B cell (primary cell): ENCODE data around the gene SPINT3. TPM values are rescaled to one million over a fixed set of nuclear protein-coding genes. Genes with fewer than 3 reads are reported as not detected.

Experiments
- ATAC-seq: fragments of 200-7000 bp; cut with Tn5 transposase; one replicate; pipeline ENCODE4 v1.10.0; 2021; ENCODE audit warnings: low read depth, mild to moderate bottlenecking, moderate number of reproducible peaks, moderate library complexity
- CTCF ChIA-PET: fragments of 350-600 bp; sonication (Branson Sonifier 250); formaldehyde crosslinking; loops from one replicate; lab custom pipeline; 2021; ENCODE audit warnings: antibody characterized with exemption, inconsistent platforms; lab: Charles Lee
- POLR2A ChIA-PET: fragments of 350-600 bp; sonication (Branson Sonifier 250); formaldehyde crosslinking; loops from one replicate; lab custom pipeline; 2021; ENCODE audit warnings: antibody characterized with exemption; lab: Charles Lee
- DNase-seq: peaks from one replicate; pipeline ENCODE4 v3.0.0; 2013
- H2AFZ ChIP-seq: 2 replicates; pipeline ENCODE4 v1.6.1; 2012; ENCODE audit warnings: mild to moderate bottlenecking, low read depth, low read length; ENCODE audit not compliant: insufficient read depth, poor library complexity, severe bottlenecking
- H3K27ac ChIP-seq, 2 donors: 1 replicate in 1 of 2; 2 replicates in 1 of 2; pipeline ENCODE4 v1.5.1; 2012 to 2013; ENCODE audit warnings: low read length in 2 of 2, mild to moderate bottlenecking in 2 of 2, moderate library complexity in 1 of 2
- H3K27me3 ChIP-seq, 4 experiments: fragments of 200-600 bp in 1 of 4; sonication (generic) in 1 of 4; replicated peaks in 1 of 4; 1 replicate in 2 of 4; 2 replicates in 2 of 4; pipeline versions ENCODE4 v1.6.1 to v1.7.0; 2013 to 2016; ENCODE audit warnings: low read length in 3 of 4, mild to moderate bottlenecking in 2 of 4, mixed read lengths in 1 of 4, moderate library complexity in 1 of 4; ENCODE audit not compliant: insufficient read depth in 4 of 4, control insufficient read depth in 3 of 4; ENCODE audit errors: control extremely low read depth in 1 of 4
- H3K36me3 ChIP-seq, 2 experiments: replicated peaks in 1 of 2; 1 replicate in 1 of 2; 2 replicates in 1 of 2; pipeline versions ENCODE4 v1.6.1 to v1.7.1; 2013; ENCODE audit warnings: low read length in 1 of 2; ENCODE audit not compliant: insufficient read depth in 2 of 2, control insufficient read depth in 1 of 2; ENCODE audit errors: control extremely low read depth in 1 of 2, extremely low read depth in 1 of 2
- H3K4me1 ChIP-seq, 2 donors: fragments of 200-600 bp in 1 of 2; sonication (generic) in 1 of 2; 1 replicate in 1 of 2; 2 replicates in 1 of 2; pipeline versions ENCODE4 v1.5.1 to v1.6.1; 2013 to 2017; ENCODE audit warnings: low read length in 2 of 2; ENCODE audit not compliant: control insufficient read depth in 2 of 2, insufficient read depth in 2 of 2
- H3K4me2 ChIP-seq: replicated peaks from 2 replicates; pipeline ENCODE3; 2012; ENCODE audit warnings: mild to moderate bottlenecking, low read depth, low read length; ENCODE audit not compliant: poor library complexity, severe bottlenecking
- H3K4me3 ChIP-seq, 5 experiments: fragments of 200-600 bp in 1 of 5; sonication (generic) in 1 of 5; 1 replicate in 3 of 5; 2 replicates in 2 of 5; pipeline versions ENCODE4 v1.5.1 to v1.7.0; 2011 to 2016; ENCODE audit warnings: low read length in 4 of 5, mild to moderate bottlenecking in 4 of 5, low read depth in 2 of 5, control low read depth in 1 of 5, moderate library complexity in 1 of 5; ENCODE audit not compliant: insufficient read depth in 1 of 5; ENCODE audit errors: control extremely low read depth in 1 of 5, extremely low read depth in 1 of 5
- H3K79me2 ChIP-seq: fragments of 200-600 bp; sonication (generic); one replicate; pipeline ENCODE4 v1.6.0; 2016; ENCODE audit warnings: low read length; ENCODE audit not compliant: control insufficient read depth, insufficient read depth
- H3K9ac ChIP-seq: fragments of 200-600 bp; sonication (generic); 2 replicates; pipeline ENCODE4 v1.6.1; 2017; ENCODE audit warnings: mild to moderate bottlenecking, low read length, moderate library complexity
- H3K9me3 ChIP-seq, 3 donors: one replicate each; pipeline versions ENCODE4 v1.6.1 to v1.7.1; 2013; ENCODE audit warnings: low read length in 2 of 3; ENCODE audit not compliant: control insufficient read depth in 2 of 3, insufficient read depth in 1 of 3; ENCODE audit errors: control extremely low read depth in 1 of 3
- H4K20me1 ChIP-seq: 2 replicates; pipeline ENCODE4 v1.6.0; 2012; ENCODE audit warnings: mild to moderate bottlenecking, low read length; ENCODE audit not compliant: insufficient read depth, control insufficient read depth, poor library complexity, severe bottlenecking
- H3K27ac Mint-ChIP-seq: one replicate; pipeline ENCODE4 v1.8.0; 2021; ENCODE audit warnings: mixed read lengths
- H3K27me3 Mint-ChIP-seq: one replicate; pipeline ENCODE4 v1.8.0; 2021; ENCODE audit warnings: mixed read lengths
- H3K4me1 Mint-ChIP-seq: one replicate; pipeline ENCODE4 v1.8.0; 2021; ENCODE audit warnings: mixed read lengths
- H3K4me3 Mint-ChIP-seq: one replicate; pipeline ENCODE4 v1.8.0; 2021; ENCODE audit warnings: mixed read lengths
- H3K9me3 Mint-ChIP-seq: one replicate; pipeline ENCODE4 v1.8.0; 2022; ENCODE audit warnings: mixed read lengths; ENCODE audit not compliant: insufficient read depth
- EZH2 ChIP-seq: IDR thresholded peaks from 2 replicates; pipeline ENCODE4 v1.6.1; 2012; ENCODE audit warnings: borderline replicate concordance, low read depth, mild to moderate bottlenecking, moderate library complexity, low read length; ENCODE audit not compliant: insufficient read depth, poor library complexity, severe bottlenecking
- WGBS: methylation state at CpG from one replicate; pipeline ENCODE4 v1.1.5; 2013; ENCODE audit warnings: missing lambda C conversion rate; ENCODE audit not compliant: insufficient coverage; 5-methylcytosine and 5-hydroxymethylcytosine counted together
- intact Hi-C: fragments of 100-400 bp; cut with micrococcal nuclease; formaldehyde crosslinking; loops from one replicate; pipeline ENCODE4 v1.10.0; 2022
- polyA plus RNA-seq: library from polyadenylated mRNA; depleted of rRNA; stranded (reverse); fragments of >200 nt; gene quantifications from 2 replicates; pipeline ENCODE4 v1.2.3, GENCODE V29; 2012
- total RNA-seq, 2 donors: library from RNA; stranded (reverse); fragments of 120-200 nt in 1 of 2; gene quantifications; 1 replicate in 1 of 2; 2 replicates in 1 of 2; pipeline versions ENCODE4 v1.2.3 to v1.2.4, GENCODE V29; 2013 to 2022
- TF ChIP-seq, protein P1 (sequence below): fragments of 200-600 bp; IDR thresholded peaks from one replicate; pipeline ENCODE4 v1.8.0; 2022; ENCODE audit warnings: antibody characterized with exemption, mild to moderate bottlenecking

Gene SPINT3
- total and polyA plus RNA-seq, 2 donors (not counting 1 experiment from before 2014, with no cell fraction given) = not detected

DNA sequence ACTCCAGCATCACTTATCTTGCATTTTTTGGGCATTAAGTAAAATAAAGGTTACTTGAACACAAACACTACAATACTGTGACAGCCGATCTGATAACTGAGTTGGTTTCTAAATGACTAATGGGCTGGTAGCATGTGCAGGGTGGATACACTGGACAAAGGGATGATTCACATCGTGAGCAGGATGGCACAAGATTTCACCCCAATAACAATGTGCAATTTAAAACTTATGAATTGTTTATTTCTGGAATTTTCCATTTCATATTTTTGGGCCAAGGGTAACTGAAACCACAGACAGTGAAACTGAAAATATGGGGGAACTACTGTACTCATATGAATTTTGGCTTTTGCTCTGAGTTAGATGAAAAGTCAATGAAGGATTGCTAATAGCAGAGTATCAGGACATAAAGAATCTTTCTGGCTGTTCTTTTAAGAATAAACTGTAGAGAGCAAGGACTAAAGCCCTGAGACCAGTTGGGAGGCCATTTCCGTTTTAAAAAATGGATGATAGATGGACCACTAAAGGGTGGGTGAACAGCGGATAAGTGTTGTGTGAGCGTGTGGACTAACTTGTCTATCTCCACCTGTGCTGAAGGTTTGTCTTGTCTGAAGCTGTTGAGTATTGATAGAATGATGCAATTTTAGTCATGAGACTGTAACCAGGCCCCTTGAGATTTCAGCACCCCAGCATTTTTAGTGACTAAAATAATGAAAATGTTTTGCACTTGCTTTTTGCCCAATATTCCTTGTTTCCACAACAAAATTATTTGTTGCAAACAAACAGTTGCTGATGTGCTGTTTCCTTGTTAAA lies 8.2 kb downstream of the SPINT3 start:
- H3K27me3 Mint-ChIP-seq = peaks cover 38% of the 10 kb centered on the region
- H3K4me3 Mint-ChIP-seq = peak overlapping the region; percentile 3
- H2AFZ ChIP-seq = no peak overlapping the region

DNA sequence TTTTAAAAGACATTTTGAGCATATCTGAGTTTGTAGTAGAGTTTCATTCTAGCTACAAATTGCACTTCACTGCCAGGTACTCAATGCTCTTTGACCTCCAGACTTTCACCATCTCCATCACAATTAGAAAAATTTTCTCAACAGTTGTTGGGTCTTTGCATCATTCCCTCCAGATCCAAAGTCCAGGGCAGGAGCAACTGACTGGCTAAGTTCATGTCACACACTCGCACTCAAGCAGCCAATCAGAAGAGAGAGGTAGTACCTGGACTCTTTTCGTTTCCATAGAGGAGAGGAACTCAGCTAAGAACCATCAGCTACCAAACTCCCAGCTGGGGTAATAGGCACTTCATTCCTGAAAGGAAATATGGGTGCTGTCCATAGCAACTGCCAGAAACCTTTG lies 9.0 kb downstream of the SPINT3 start:
- no peak overlapping the region for H3K4me2 ChIP-seq
- intact Hi-C loops = no loop called here
- H3K27me3 ChIP-seq = peaks cover 0 to 14% (median 5%) of the 10 kb centered on the region in 4 experiments
- TF ChIP-seq, protein P1, sequence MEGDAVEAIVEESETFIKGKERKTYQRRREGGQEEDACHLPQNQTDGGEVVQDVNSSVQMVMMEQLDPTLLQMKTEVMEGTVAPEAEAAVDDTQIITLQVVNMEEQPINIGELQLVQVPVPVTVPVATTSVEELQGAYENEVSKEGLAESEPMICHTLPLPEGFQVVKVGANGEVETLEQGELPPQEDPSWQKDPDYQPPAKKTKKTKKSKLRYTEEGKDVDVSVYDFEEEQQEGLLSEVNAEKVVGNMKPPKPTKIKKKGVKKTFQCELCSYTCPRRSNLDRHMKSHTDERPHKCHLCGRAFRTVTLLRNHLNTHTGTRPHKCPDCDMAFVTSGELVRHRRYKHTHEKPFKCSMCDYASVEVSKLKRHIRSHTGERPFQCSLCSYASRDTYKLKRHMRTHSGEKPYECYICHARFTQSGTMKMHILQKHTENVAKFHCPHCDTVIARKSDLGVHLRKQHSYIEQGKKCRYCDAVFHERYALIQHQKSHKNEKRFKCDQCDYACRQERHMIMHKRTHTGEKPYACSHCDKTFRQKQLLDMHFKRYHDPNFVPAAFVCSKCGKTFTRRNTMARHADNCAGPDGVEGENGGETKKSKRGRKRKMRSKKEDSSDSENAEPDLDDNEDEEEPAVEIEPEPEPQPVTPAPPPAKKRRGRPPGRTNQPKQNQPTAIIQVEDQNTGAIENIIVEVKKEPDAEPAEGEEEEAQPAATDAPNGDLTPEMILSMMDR = no peak
- TF ChIP-seq EZH2 = no peak
- no peaks in the 10 kb centered on the region for H3K79me2 ChIP-seq
- ChIA-PET POLR2A (no interaction called here), CTCF (no interaction called here)
- no peaks in the 10 kb centered on the region for H3K36me3 ChIP-seq
- no peak overlapping the region for H3K4me3 Mint-ChIP-seq
- no peak overlapping the region for H3K4me3 ChIP-seq
- 100% methylated on average over 1 of the region's 2 CpGs for WGBS
- DNase-seq (no peak), ATAC-seq (no peak)
- H3K27ac ChIP-seq = no peak overlapping the region
- H2AFZ ChIP-seq = no peak overlapping the region
- peaks cover 43% of the 10 kb centered on the region for H3K27me3 Mint-ChIP-seq
- H3K27ac Mint-ChIP-seq = no peak overlapping the region
- H3K4me1 ChIP-seq = no peaks in the 10 kb centered on the region
- no peaks in the 10 kb centered on the region for H4K20me1 ChIP-seq
- H3K9me3 ChIP-seq = no peaks in the 10 kb centered on the region
- H3K9ac ChIP-seq = no peak overlapping the region
- no peaks in the 10 kb centered on the region for H3K9me3 Mint-ChIP-seq
- H3K4me1 Mint-ChIP-seq = peaks cover 13% of the 10 kb centered on the region

More for the DNA sequence above, 8.2 kb downstream of the SPINT3 start:
- no peak overlapping the region for H3K9ac ChIP-seq
- H3K27ac ChIP-seq = no peak overlapping the region
- DNase-seq (no peak), ATAC-seq (no peak)
- TF ChIP-seq, protein P1 = no peak
- no peak for TF ChIP-seq EZH2
- no peaks in the 10 kb centered on the region for H3K36me3 ChIP-seq
- CTCF ChIA-PET = no interaction called here
- no peaks in the 10 kb centered on the region for H3K9me3 ChIP-seq
- POLR2A ChIA-PET = no interaction called here
- intact Hi-C loops = no loop called here
- H3K4me2 ChIP-seq = no peak overlapping the region
- Mint-ChIP-seq H3K9me3 (no peaks in the 10 kb centered on the region), H3K27ac (no peak overlapping the region), H3K4me1 (peaks cover 13% of the 10 kb centered on the region)
- peaks cover 0 to 14% (median 4%) of the 10 kb centered on the region in 4 experiments for H3K27me3 ChIP-seq
- H3K4me1 ChIP-seq = no peaks in the 10 kb centered on the region
- no peaks in the 10 kb centered on the region for H4K20me1 ChIP-seq
- 95% methylated on average over 3 of the region's 5 CpGs for WGBS
- H3K4me3 ChIP-seq = no peak overlapping the region
- H3K79me2 ChIP-seq = no peaks in the 10 kb centered on the region
